Breast epithelium (tissue), 4 donors: Measurements from ENCODE around the gene PGBD1. TPM values are rescaled to one million over a fixed set of nuclear protein-coding genes. Genes with fewer than 3 reads are reported as not detected.
"Not testable (repeated sequence)": the region's sequence is repeated elsewhere in the genome, so short reads cannot be mapped to it uniquely, and the experiment has no call there.

Source experiments
- DNase-seq, 2 donors: peaks; one replicate each; pipeline ENCODE4 v3.0.0-alpha.2; 2019; ENCODE audit warnings: low spot score in 2 of 2
- H3K27ac ChIP-seq, 2 donors: fragments of 200-600 bp; sonication (generic) in 1 of 2; one replicate each; pipeline ENCODE4 v1.5.1; 2016 to 2019; ENCODE audit warnings: mild to moderate bottlenecking in 1 of 2
- H3K27me3 ChIP-seq, 2 donors: fragments of 200-600 bp; sonication (generic) in 1 of 2; one replicate each; pipeline versions ENCODE4 v1.5.1 to v1.6.0; 2017 to 2019; ENCODE audit warnings: control low read depth in 1 of 2, mild to moderate bottlenecking in 1 of 2
- H3K36me3 ChIP-seq: fragments of 200-600 bp; one replicate; pipeline ENCODE4 v1.5.1; 2019
- H3K4me1 ChIP-seq, 2 donors: fragments of 200-600 bp; sonication (generic); one replicate each; pipeline ENCODE4 v1.5.1; 2016 to 2019; ENCODE audit warnings: control low read depth in 1 of 2
- H3K4me3 ChIP-seq, 3 donors: fragments of 200-600 bp; sonication (generic); 1 replicate in 2 of 3; 2 replicates in 1 of 3; pipeline ENCODE4 v1.5.1; 2016 to 2019; ENCODE audit warnings: mild to moderate bottlenecking in 3 of 3, moderate library complexity in 2 of 3
- H3K9me3 ChIP-seq, 2 donors: fragments of 200-600 bp; sonication (generic) in 1 of 2; one replicate each; pipeline ENCODE4 v1.5.1; 2016 to 2019; ENCODE audit warnings: control low read depth in 1 of 2
- POLR2A ChIP-seq: fragments of 450-650 bp; IDR thresholded peaks from one replicate; pipeline ENCODE4 v1.6.1; 2016; ENCODE audit warnings: antibody characterized with exemption, mild to moderate bottlenecking, moderate library complexity
- POLR2AphosphoS5 ChIP-seq, 3 donors: sonication (generic); formaldehyde crosslinking; IDR thresholded peaks; one replicate each; pipeline ENCODE4 v1.6.1; 2017; ENCODE audit warnings: antibody characterized with exemption in 3 of 3
- intact Hi-C: fragments of 100-400 bp; cut with DNase I; formaldehyde crosslinking; loops from one replicate; pipeline ENCODE4 v1.15.1; 2023; ENCODE audit warnings: low total_unique reads
- total RNA-seq, 3 donors: library from RNA; depleted of rRNA; stranded (reverse); fragments of >200 nt; gene quantifications; one replicate each; pipeline ENCODE4 v1.1.0, GENCODE V29; 2016
- TF ChIP-seq, protein P1 (sequence below), 3 donors: fragments of 450-650 bp; IDR thresholded peaks; one replicate each; pipeline ENCODE4 v1.5.1; 2016 to 2017; ENCODE audit warnings: antibody characterized with exemption in 3 of 3, mild to moderate bottlenecking in 3 of 3, moderate library complexity in 3 of 3

PGBD1 gene
- total RNA-seq, 3 donors from 2014 or later, result 4.2 to 5.9 (median 4.6) TPM

DNA sequence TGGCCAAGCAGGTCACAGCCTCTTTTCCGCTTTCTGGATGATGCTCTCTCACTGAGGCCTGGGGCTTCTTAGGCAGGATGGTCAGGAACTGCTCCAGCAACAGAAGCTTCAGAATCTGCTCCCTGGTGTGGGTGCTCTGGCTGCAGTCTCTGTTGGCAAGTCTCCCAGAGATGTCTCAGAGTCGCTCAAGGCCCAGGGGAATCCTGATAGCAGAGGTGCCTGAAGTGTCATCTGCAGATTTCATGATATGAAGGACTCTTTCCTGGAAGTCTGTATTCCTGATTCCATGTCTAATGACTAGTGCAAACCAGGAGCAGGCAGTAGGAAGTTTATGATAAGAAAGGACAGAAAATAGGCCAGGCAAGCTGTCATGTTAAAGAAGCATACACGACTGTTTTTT lies 34.3 kb downstream of the PGBD1 start:
- TF ChIP-seq, protein P1, sequence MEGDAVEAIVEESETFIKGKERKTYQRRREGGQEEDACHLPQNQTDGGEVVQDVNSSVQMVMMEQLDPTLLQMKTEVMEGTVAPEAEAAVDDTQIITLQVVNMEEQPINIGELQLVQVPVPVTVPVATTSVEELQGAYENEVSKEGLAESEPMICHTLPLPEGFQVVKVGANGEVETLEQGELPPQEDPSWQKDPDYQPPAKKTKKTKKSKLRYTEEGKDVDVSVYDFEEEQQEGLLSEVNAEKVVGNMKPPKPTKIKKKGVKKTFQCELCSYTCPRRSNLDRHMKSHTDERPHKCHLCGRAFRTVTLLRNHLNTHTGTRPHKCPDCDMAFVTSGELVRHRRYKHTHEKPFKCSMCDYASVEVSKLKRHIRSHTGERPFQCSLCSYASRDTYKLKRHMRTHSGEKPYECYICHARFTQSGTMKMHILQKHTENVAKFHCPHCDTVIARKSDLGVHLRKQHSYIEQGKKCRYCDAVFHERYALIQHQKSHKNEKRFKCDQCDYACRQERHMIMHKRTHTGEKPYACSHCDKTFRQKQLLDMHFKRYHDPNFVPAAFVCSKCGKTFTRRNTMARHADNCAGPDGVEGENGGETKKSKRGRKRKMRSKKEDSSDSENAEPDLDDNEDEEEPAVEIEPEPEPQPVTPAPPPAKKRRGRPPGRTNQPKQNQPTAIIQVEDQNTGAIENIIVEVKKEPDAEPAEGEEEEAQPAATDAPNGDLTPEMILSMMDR (IDR thresholded peaks at IDR 0.05), result no peak
- no peaks in the 10 kb centered on the region for H3K4me1 ChIP-seq
- intact Hi-C loops, result no loop called here
- no peak overlapping the region for H3K27ac ChIP-seq
- H3K27me3 ChIP-seq, result no peaks in the 10 kb centered on the region
- no peak overlapping the region for H3K4me3 ChIP-seq
- H3K36me3 ChIP-seq, result no peaks in the 10 kb centered on the region
- no peak for DNase-seq
- peaks cover 0 to 4% of the 10 kb centered on the region in 2 donors for H3K9me3 ChIP-seq

DNA sequence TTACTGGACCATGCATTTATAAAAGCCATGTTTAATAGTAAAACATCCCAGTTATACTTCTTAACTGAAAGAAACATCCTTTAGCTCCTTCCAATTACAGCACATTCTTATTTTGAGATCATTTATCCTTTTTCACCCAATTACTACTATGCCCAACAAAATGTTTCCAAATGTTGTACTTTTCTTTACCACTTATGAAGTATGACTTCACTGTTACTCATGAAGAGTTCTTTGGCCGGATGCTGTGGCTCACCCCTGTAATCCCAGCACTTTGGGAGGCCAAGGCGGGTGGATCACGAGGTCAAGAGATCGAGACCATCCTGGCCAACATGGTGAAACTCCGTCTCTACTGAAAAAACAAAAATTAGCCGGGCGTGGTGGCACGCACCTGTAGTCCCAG lies 36.5 kb downstream of the PGBD1 start:
- H3K4me3 ChIP-seq, H3K27ac ChIP-seq, DNase-seq, H3K36me3 ChIP-seq, intact Hi-C loops, H3K27me3 ChIP-seq, H3K4me1 ChIP-seq, H3K9me3 ChIP-seq: not testable (repeated sequence)

DNA sequence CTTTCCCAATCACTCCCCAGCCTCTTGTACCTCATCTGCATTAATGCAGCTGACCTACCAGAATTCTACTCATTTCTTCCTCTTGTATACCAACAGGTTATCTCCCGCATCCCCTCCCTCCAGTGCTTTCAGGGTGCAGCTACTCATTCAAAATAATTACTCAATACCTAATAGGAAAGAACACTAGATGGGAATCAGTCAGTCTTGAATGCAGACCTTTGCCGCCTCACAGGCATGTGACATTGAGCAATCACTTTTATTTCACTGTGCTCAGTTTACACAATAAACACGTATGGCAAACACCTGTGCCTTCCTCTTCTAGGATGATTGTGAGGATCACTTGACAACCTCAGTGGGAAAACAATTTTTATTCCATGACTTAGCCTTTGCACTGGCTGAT lies 41.3 kb downstream of the PGBD1 start:
- H3K9me3 ChIP-seq, result peaks cover 20 to 37% of the 10 kb centered on the region in 2 donors
- intact Hi-C loops, result no loop called here

DNA sequence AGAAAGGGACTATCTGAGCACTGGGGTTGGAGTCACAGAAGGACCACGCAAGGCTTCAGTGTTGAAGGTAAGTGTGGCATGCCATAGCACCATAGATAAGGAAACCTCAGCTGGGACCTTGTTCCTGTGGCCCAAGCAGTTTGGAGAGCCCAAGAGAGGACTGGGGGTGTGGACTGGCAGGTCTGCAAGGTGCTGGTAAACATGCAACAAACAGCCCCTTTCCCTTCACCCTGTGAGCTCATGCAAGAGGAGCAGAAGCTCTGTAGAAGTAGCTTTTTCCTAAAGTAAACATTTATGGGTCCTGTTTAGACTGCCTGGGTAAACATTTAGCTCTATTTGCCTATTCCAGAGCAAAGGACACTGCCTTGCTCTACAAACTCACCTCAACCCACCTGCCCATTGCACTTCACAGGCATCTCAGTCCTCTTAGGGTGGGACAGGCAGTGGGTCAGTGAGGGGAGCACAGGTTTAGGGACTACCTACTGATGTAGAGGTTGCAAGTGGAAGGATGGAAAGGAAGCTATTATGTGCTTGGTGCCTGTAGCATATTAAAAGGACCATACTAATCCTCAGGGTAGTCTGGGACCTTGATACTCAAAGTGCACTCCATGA lies 42.5 kb downstream of the PGBD1 start:
- no peak overlapping the region for H3K4me3 ChIP-seq
- H3K27ac ChIP-seq, result peak overlapping the region in 1 of 2 donors; percentile 27
- intact Hi-C loops, result no loop called here
- H3K27me3 ChIP-seq, result no peaks in the 10 kb centered on the region
- peaks cover 29 to 44% of the 10 kb centered on the region in 2 donors for H3K9me3 ChIP-seq
- peaks cover 20% of the 10 kb centered on the region for H3K36me3 ChIP-seq
- TF ChIP-seq POLR2AphosphoS5 (IDR thresholded peaks at IDR 0.05) (no peak), POLR2A (no peak)
- TF ChIP-seq, protein P1 (IDR thresholded peaks at IDR 0.05), result no peak
- no peaks in the 10 kb centered on the region for H3K4me1 ChIP-seq
- DNase-seq, result no peak

More for the DNA sequence above, 41.3 kb downstream of the PGBD1 start:
- peaks cover 20% of the 10 kb centered on the region for H3K36me3 ChIP-seq
- H3K27ac ChIP-seq, result no peak overlapping the region
- no peak for DNase-seq
- H3K4me3 ChIP-seq, result no peak overlapping the region
- H3K4me1 ChIP-seq, result no peaks in the 10 kb centered on the region
- no peaks in the 10 kb centered on the region for H3K27me3 ChIP-seq
- TF ChIP-seq POLR2A (no peak), POLR2AphosphoS5 (IDR thresholded peaks at IDR 0.05) (no peak)
- TF ChIP-seq, protein P1 (IDR thresholded peaks at IDR 0.05), result no peak

DNA sequence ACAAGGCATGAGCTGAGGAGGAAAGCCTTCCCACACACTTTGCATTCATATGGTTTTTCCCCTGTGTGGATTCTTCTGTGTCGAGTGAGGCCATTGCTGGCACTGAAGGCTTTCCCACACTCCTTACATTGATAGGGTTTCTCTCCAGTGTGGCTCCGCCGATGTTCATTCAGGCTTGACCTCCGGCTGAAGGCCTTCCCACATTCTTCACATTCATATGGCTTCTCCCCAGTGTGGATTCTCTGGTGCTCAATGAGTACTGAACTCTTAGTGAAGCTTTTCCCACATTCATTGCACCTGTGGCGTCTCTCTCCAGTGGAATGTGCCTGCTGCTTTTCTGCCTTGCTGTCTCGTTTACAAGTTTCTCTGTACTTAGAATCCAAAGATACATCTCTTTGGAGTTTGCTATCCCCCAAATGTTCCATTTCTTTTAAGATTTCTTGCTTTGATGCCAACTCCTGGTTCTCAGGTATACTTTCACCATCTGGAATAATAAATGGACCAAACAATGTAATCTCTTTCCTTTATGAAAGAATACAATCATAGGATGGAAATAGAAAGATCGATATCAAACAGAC lies 45.1 kb downstream of the PGBD1 start:
- intact Hi-C loops, result no loop called here
- H3K4me3 ChIP-seq, result peak overlapping the region in 1 of 3 donors; percentile 2
- no peaks in the 10 kb centered on the region for H3K27me3 ChIP-seq
- no peak for DNase-seq
- H3K27ac ChIP-seq, result no peak overlapping the region
- H3K9me3 ChIP-seq, result peaks cover 29 to 37% of the 10 kb centered on the region in 2 donors
- H3K36me3 ChIP-seq, result peaks cover 20% of the 10 kb centered on the region
- TF ChIP-seq POLR2AphosphoS5 (IDR thresholded peaks at IDR 0.05) (no peak), POLR2A (no peak)
- TF ChIP-seq, protein P1 (IDR thresholded peaks at IDR 0.05), result no peak
- H3K4me1 ChIP-seq, result no peaks in the 10 kb centered on the region
